Progenitor cell of endocrine pancreas (in vitro differentiated cells): ENCODE measurements around the gene CLASRP. TPM values are rescaled to one million over a fixed set of nuclear protein-coding genes. Genes with fewer than 3 reads are reported as not detected.

Experiments
- DNase-seq: peaks from one replicate; pipeline ENCODE4 v3.0.0; 2021; ENCODE audit warnings: low spot score; ENCODE audit not compliant: unreplicated experiment
- H3K27ac Mint-ChIP-seq: 2 replicates; pipeline ENCODE4 v1.8.0; 2021; ENCODE audit warnings: mild to moderate bottlenecking, moderate library complexity, mixed read lengths
- H3K27me3 Mint-ChIP-seq: 2 replicates; pipeline ENCODE4 v1.8.0; 2021; ENCODE audit warnings: mixed read lengths
- H3K36me3 Mint-ChIP-seq: 2 replicates; pipeline ENCODE4 v1.8.0; 2022; ENCODE audit warnings: mixed read lengths; ENCODE audit not compliant: insufficient read depth
- H3K4me1 Mint-ChIP-seq: 2 replicates; pipeline ENCODE4 v1.8.0; 2021; ENCODE audit warnings: low read depth, mixed read lengths
- H3K4me3 Mint-ChIP-seq: 2 replicates; pipeline ENCODE4 v1.8.0; 2021; ENCODE audit warnings: low read depth, mild to moderate bottlenecking, moderate library complexity, mixed read lengths
- H3K9me3 Mint-ChIP-seq: 2 replicates; pipeline ENCODE4 v1.8.0; 2021; ENCODE audit warnings: low read depth, mixed read lengths
- total RNA-seq: library from RNA; stranded (reverse); gene quantifications from 2 replicates; pipeline ENCODE4 v1.2.1, GENCODE V29; 2021
- TF ChIP-seq, protein P1 (sequence below): fragments of 200-600 bp; sonication (generic); IDR thresholded peaks from one replicate; pipeline ENCODE4 v1.5.0; 2021; ENCODE audit warnings: antibody characterized with exemption, mild to moderate bottlenecking; ENCODE audit not compliant: unreplicated experiment

Gene CLASRP
- total RNA-seq, 1 donor from 2014 or later = 111 TPM

DNA sequence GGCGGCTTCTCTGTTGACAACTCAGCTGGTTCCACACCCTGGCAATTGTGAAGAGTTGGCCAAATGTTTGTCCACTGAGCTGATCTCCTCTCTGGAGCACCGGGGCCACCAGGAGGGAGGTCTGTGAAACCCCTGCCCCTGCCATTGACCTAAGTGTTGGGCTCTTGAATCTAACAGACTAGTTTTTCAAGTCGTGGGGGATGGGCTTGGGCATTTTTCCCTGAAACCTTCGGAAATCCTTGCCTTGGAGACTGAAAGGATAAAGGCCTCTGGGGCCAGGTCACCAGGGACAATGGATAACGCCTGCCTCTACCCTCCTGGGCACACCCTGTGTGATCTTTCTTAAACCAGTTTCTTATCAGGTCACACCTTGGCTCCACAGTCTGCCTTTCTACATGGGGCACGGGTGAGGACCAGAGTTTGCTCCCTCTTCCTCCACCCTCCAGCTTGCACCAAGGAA lies 41.1 kb downstream of the CLASRP start:
- DNase-seq = no peak
- no peaks in the 10 kb centered on the region for H3K9me3 Mint-ChIP-seq

GRCh38 chr19:45082170-45082569 lies 43.3 kb downstream of the CLASRP start:
- peaks cover 15% of the 10 kb centered on the region for H3K4me1 Mint-ChIP-seq
- H3K36me3 Mint-ChIP-seq = peaks cover 6% of the 10 kb centered on the region
- H3K4me3 Mint-ChIP-seq = peak overlapping the region; percentile 33
- TF ChIP-seq, protein P1, sequence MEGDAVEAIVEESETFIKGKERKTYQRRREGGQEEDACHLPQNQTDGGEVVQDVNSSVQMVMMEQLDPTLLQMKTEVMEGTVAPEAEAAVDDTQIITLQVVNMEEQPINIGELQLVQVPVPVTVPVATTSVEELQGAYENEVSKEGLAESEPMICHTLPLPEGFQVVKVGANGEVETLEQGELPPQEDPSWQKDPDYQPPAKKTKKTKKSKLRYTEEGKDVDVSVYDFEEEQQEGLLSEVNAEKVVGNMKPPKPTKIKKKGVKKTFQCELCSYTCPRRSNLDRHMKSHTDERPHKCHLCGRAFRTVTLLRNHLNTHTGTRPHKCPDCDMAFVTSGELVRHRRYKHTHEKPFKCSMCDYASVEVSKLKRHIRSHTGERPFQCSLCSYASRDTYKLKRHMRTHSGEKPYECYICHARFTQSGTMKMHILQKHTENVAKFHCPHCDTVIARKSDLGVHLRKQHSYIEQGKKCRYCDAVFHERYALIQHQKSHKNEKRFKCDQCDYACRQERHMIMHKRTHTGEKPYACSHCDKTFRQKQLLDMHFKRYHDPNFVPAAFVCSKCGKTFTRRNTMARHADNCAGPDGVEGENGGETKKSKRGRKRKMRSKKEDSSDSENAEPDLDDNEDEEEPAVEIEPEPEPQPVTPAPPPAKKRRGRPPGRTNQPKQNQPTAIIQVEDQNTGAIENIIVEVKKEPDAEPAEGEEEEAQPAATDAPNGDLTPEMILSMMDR = no peak
- DNase-seq = no peak
- no peaks in the 10 kb centered on the region for H3K9me3 Mint-ChIP-seq
- H3K27me3 Mint-ChIP-seq = peaks cover 7% of the 10 kb centered on the region
- peak overlapping the region; percentile 5 for H3K27ac Mint-ChIP-seq

More for the DNA sequence above, 41.1 kb downstream of the CLASRP start:
- peaks cover 20% of the 10 kb centered on the region for H3K4me1 Mint-ChIP-seq
- H3K36me3 Mint-ChIP-seq = peaks cover 2% of the 10 kb centered on the region
- H3K4me3 Mint-ChIP-seq = peak overlapping the region; percentile 93
- TF ChIP-seq, protein P1 = no peak
- peak overlapping the region; percentile 95 for H3K27ac Mint-ChIP-seq
- peaks cover 17% of the 10 kb centered on the region for H3K27me3 Mint-ChIP-seq

- TF ChIP-seq, protein P1 = no peak
- H3K4me1 Mint-ChIP-seq = peaks cover 9% of the 10 kb centered on the region
- no peaks in the 10 kb centered on the region for H3K27me3 Mint-ChIP-seq
- no peak for DNase-seq
- no peaks in the 10 kb centered on the region for H3K9me3 Mint-ChIP-seq
- H3K27ac Mint-ChIP-seq = peak overlapping the region; percentile 76
- peaks cover 12% of the 10 kb centered on the region for H3K36me3 Mint-ChIP-seq
- H3K4me3 Mint-ChIP-seq = no peak overlapping the region
These were observed 47.6 kb downstream of the CLASRP start for GRCh38 chr19:45086480-45086879.

DNA sequence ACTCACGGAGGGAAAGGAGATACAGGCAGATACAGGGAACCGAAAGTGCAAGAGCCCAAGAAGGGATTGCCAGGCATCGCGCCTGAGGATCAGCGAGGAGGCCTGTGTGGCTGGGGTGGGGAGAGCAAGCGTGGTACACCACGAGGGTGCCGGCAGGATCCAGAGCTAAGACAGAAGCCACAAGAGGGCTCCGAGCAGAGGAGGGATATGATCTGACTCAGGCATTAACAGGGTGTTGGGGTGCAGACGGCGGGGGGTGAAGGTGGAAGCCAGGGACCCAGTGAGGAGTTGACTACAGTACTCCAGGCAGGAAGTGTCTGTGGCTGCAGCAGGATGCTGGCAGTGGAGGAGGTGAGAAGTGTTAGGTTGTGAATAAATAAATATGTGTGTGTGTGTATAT lies 48.7 kb downstream of the CLASRP start:
- Mint-ChIP-seq H3K4me3 (no peak overlapping the region), H3K9me3 (no peaks in the 10 kb centered on the region), H3K4me1 (peaks cover 8% of the 10 kb centered on the region), H3K36me3 (peaks cover 10% of the 10 kb centered on the region), H3K27ac (no peak overlapping the region), H3K27me3 (no peaks in the 10 kb centered on the region)
- TF ChIP-seq, protein P1 = no peak
- no peak for DNase-seq

- H3K4me3 Mint-ChIP-seq = no peak overlapping the region
- no peaks in the 10 kb centered on the region for H3K9me3 Mint-ChIP-seq
- no peak for DNase-seq
- peaks cover 14% of the 10 kb centered on the region for H3K36me3 Mint-ChIP-seq
- H3K27ac Mint-ChIP-seq = no peak overlapping the region
- TF ChIP-seq, protein P1 = no peak
- no peaks in the 10 kb centered on the region for H3K27me3 Mint-ChIP-seq
- peaks cover 23% of the 10 kb centered on the region for H3K4me1 Mint-ChIP-seq
These were observed 51.2 kb downstream of the CLASRP start for GRCh38 chr19:45090034-45090433.
